HepG2 (cell line): ENCODE results near the gene ADM. TPM values are rescaled to one million over a fixed set of nuclear protein-coding genes. Genes with fewer than 3 reads are reported as not detected.
A peak's percentile ranks its signal among the peaks of the same experiment; 100 is the strongest.

ENCODE experiments used
- CAMTA2 ChIP-seq: sonication (generic); formaldehyde crosslinking; IDR thresholded peaks from 2 replicates; pipeline ENCODE4 v1.4.0; 2020; ENCODE audit warnings: mild to moderate bottlenecking, missing genetic modification reagents, borderline replicate concordance
- CEBPG ChIP-seq: IDR thresholded peaks from 2 replicates; pipeline ENCODE4 v1.6.1; 2016
- ELF4 ChIP-seq: sonication (generic); formaldehyde crosslinking; IDR thresholded peaks from 2 replicates; pipeline ENCODE4 v1.5.0; 2020; ENCODE audit warnings: missing genetic modification reagents, mild to moderate bottlenecking, moderate library complexity, borderline replicate concordance
- GMEB2 ChIP-seq: IDR thresholded peaks from 2 replicates; pipeline ENCODE4 v1.6.1; 2016; ENCODE audit warnings: missing biosample characterization, missing genetic modification reagents, low read depth
- HCFC1 ChIP-seq: fragments of 150-350 bp; IDR thresholded peaks from 2 replicates; pipeline ENCODE4 v1.6.1; 2014; ENCODE audit warnings: low read depth, low read length
- HNRNPUL1 ChIP-seq: fragments of 200-400 bp; formaldehyde crosslinking; IDR thresholded peaks from 2 replicates; pipeline ENCODE4 v1.6.1; 2017; ENCODE audit warnings: low read depth, mild to moderate bottlenecking, low read length, moderate library complexity
- IKZF1 ChIP-seq: fragments of 450-650 bp; IDR thresholded peaks from 2 replicates; pipeline ENCODE4 v1.7.1; 2016
- KLF6 ChIP-seq: IDR thresholded peaks from 2 replicates; pipeline ENCODE4 v1.8.0; 2016; ENCODE audit warnings: missing biosample characterization, missing genetic modification reagents
- MEIS1 ChIP-seq: sonication (generic); formaldehyde crosslinking; IDR thresholded peaks from 2 replicates; pipeline ENCODE4 v1.9.0; 2021; ENCODE audit warnings: mild to moderate bottlenecking, missing genetic modification reagents, moderate library complexity, borderline replicate concordance
- NPAS2 ChIP-seq: sonication (generic); formaldehyde crosslinking; IDR thresholded peaks from 2 replicates; pipeline ENCODE4 v1.8.0; 2022; ENCODE audit warnings: mild to moderate bottlenecking, missing genetic modification reagents, borderline replicate concordance
- SUZ12 ChIP-seq: fragments of 150-350 bp; IDR thresholded peaks from 2 replicates; pipeline ENCODE4 v1.6.1; 2014; ENCODE audit warnings: low read depth, low read length
- U2AF1 ChIP-seq: fragments of 200-400 bp; formaldehyde crosslinking; optimal IDR thresholded peaks from 2 replicates; pipeline ENCODE3; 2017; ENCODE audit warnings: mild to moderate bottlenecking, low read depth, low read length
- ZBTB33 ChIP-seq: sonication (generic); formaldehyde crosslinking; IDR thresholded peaks from 2 replicates; pipeline ENCODE4 v1.4.0; 2020; ENCODE audit warnings: missing genetic modification reagents
- ZFP36 ChIP-seq: fragments of 150-350 bp; IDR thresholded peaks from 2 replicates; pipeline ENCODE4 v1.6.1; 2018; ENCODE audit warnings: borderline replicate concordance, low read length, low read depth; ENCODE audit not compliant: partially characterized antibody
- ZNF143 ChIP-seq: sonication (generic); formaldehyde crosslinking; IDR thresholded peaks from 2 replicates; pipeline ENCODE4 v1.4.0; 2020; ENCODE audit warnings: missing genetic modification reagents
- ZNF556 ChIP-seq: sonication (generic); formaldehyde crosslinking; IDR thresholded peaks from 2 replicates; pipeline ENCODE4 v1.4.0; 2020; ENCODE audit warnings: mild to moderate bottlenecking, missing genetic modification reagents, borderline replicate concordance
- ZNF562 ChIP-seq: sonication (generic); formaldehyde crosslinking; IDR thresholded peaks from 2 replicates; pipeline ENCODE4 v1.8.0; 2022; ENCODE audit warnings: missing genetic modification reagents, borderline replicate concordance
- ZNF577 ChIP-seq: sonication (generic); formaldehyde crosslinking; IDR thresholded peaks from 2 replicates; pipeline ENCODE4 v1.4.0; 2020; ENCODE audit warnings: mild to moderate bottlenecking, low read depth, missing genetic modification reagents, borderline replicate concordance
- ZNF670 ChIP-seq: sonication (generic); formaldehyde crosslinking; IDR thresholded peaks from 2 replicates; pipeline ENCODE4 v1.8.0; 2022; ENCODE audit warnings: mild to moderate bottlenecking, missing genetic modification reagents, borderline replicate concordance
- ZNF761 ChIP-seq: sonication (generic); formaldehyde crosslinking; conservative IDR thresholded peaks from 2 replicates; pipeline ENCODE4 v1.4.0; 2020; ENCODE audit warnings: mild to moderate bottlenecking, missing genetic modification reagents
- ZNF772 ChIP-seq: sonication (generic); formaldehyde crosslinking; IDR thresholded peaks from 2 replicates; pipeline ENCODE4 v1.5.0; 2020; ENCODE audit warnings: mild to moderate bottlenecking, missing genetic modification reagents
- polyA plus RNA-seq, 8 experiments: library from polyadenylated mRNA; depleted of rRNA in 3 of 8; stranded (reverse) in 7 of 8; unstranded in 1 of 8; fragments of >200 nt; fragmentation: Illumina TruSeq in 4 of 8; extraction: Trizol in 4 of 8; gene quantifications; 2 replicates each; pipeline versions ENCODE4 v1.2.1 to v1.2.3, GENCODE V29; 2011 to 2016; ENCODE audit warnings: low read depth in 4 of 8, missing spikeins in 1 of 8, mixed read lengths in 1 of 8; ENCODE audit not compliant: insufficient read depth in 1 of 8
- total RNA-seq, 5 experiments: library from RNA; depleted of rRNA; stranded (reverse); fragments of >200 nt; fragmentation: Illumina TruSeq; extraction: Trizol; gene quantifications; 2 replicates each; pipeline ENCODE4 v1.2.3, GENCODE V29; 2016; ENCODE audit warnings: low read depth in 1 of 5
- TF ChIP-seq, protein P1 (sequence below): IDR thresholded peaks from 2 replicates; pipeline ENCODE4 v1.6.1; 2016; ENCODE audit warnings: missing genetic modification reagents, missing compliant biosample characterization
- TF ChIP-seq, protein P2 (sequence below): sonication (generic); formaldehyde crosslinking; IDR thresholded peaks from 2 replicates; pipeline ENCODE4 v1.4.0; 2020; ENCODE audit warnings: low read depth, missing genetic modification reagents

ADM gene
- total and polyA plus RNA-seq, 2 of the 13 experiments (the other 11 are each of a cell fraction or from before 2014, with no cell fraction given), result 10.7 to 26.1 TPM

- no peak for TF ChIP-seq GMEB2
- no peak for TF ChIP-seq NPAS2 (CRISPR knock-in tag)
- no peak for TF ChIP-seq ZNF556 (CRISPR knock-in tag)
- TF ChIP-seq IKZF1, result no peak
- no peak for TF ChIP-seq KLF6 (CRISPR knock-in tag)
- TF ChIP-seq ZNF562, result no peak
- peak; percentile 82 for TF ChIP-seq ZNF772 (CRISPR knock-in tag)
- TF ChIP-seq, protein P1, sequence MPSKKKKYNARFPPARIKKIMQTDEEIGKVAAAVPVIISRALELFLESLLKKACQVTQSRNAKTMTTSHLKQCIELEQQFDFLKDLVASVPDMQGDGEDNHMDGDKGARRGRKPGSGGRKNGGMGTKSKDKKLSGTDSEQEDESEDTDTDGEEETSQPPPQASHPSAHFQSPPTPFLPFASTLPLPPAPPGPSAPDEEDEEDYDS (CRISPR knock-in tag), result 0 out of 2 replicates have a peak, but pooled peaks have one; percentile 24
- TF ChIP-seq HNRNPUL1, result no peak
- no peak for TF ChIP-seq ZNF761 (CRISPR knock-in tag)
- TF ChIP-seq CAMTA2 (CRISPR knock-in tag), result no peak; the same call in 1 of the 2 replicates
- no peak for TF ChIP-seq SUZ12
- no peak for TF ChIP-seq ZFP36
- 0 out of 2 replicates have a peak, but pooled peaks have one; percentile 51 for TF ChIP-seq ELF4 (CRISPR knock-in tag)
- TF ChIP-seq MEIS1, result no peak
- TF ChIP-seq ZNF143 (CRISPR knock-in tag), result no peak
- TF ChIP-seq ZNF670 (CRISPR knock-in tag), result 0 out of 2 replicates have a peak, but pooled peaks have one; percentile 76
- TF ChIP-seq ZBTB33 (CRISPR knock-in tag), result peak; percentile 97
- peak; percentile 78 for TF ChIP-seq CEBPG (CRISPR knock-in tag)
- no peak for TF ChIP-seq HCFC1
- TF ChIP-seq, protein P2, sequence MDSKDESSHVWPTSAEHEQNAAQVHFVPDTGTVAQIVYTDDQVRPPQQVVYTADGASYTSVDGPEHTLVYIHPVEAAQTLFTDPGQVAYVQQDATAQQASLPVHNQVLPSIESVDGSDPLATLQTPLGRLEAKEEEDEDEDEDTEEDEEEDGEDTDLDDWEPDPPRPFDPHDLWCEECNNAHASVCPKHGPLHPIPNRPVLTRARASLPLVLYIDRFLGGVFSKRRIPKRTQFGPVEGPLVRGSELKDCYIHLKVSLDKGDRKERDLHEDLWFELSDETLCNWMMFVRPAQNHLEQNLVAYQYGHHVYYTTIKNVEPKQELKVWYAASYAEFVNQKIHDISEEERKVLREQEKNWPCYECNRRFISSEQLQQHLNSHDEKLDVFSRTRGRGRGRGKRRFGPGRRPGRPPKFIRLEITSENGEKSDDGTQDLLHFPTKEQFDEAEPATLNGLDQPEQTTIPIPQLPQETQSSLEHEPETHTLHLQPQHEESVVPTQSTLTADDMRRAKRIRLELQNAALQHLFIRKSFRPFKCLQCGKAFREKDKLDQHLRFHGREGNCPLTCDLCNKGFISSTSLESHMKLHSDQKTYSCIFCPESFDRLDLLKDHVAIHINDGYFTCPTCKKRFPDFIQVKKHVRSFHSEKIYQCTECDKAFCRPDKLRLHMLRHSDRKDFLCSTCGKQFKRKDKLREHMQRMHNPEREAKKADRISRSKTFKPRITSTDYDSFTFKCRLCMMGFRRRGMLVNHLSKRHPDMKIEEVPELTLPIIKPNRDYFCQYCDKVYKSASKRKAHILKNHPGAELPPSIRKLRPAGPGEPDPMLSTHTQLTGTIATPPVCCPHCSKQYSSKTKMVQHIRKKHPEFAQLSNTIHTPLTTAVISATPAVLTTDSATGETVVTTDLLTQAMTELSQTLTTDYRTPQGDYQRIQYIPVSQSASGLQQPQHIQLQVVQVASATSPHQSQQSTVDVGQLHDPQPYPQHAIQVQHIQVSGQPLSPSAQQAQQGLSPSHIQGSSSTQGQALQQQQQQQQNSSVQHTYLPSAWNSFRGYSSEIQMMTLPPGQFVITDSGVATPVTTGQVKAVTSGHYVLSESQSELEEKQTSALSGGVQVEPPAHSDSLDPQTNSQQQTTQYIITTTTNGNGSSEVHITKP (CRISPR knock-in tag), result no peak
- TF ChIP-seq ZNF577, result no peak
- no peak for TF ChIP-seq U2AF1
Measured at GRCh38 chr11:10307400-10308200, 2.7 kb downstream of the ADM start (continued).
